K562 (cell line): ENCODE data around the gene MMP24.

Experiments used
- BDP1 ChIP-seq: IDR thresholded peaks from 3 replicates; pipeline ENCODE4 v1.6.1; 2011; ENCODE audit not compliant: insufficient read length, insufficient read depth
- CEBPG ChIP-seq, 3 experiments: fragments of 200-800 bp in 1 of 3; sonication (Bioruptor generic) in 1 of 3; sonication (generic) in 1 of 3; formaldehyde crosslinking in 1 of 3; IDR thresholded peaks in 2 of 3; conservative IDR thresholded peaks in 1 of 3; 2 replicates each; pipeline versions ENCODE4 v1.6.1 to v1.8.0; 2016 to 2022; ENCODE audit warnings: missing compliant biosample characterization in 2 of 3, missing genetic modification characterization in 2 of 3, mild to moderate bottlenecking in 1 of 3, missing genetic modification reagents in 1 of 3
- CTCF ChIP-seq, 3 experiments: IDR thresholded peaks in 2 of 3; conservative IDR thresholded peaks in 1 of 3; 2 replicates each; pipeline ENCODE4 v1.5.1; 2011 to 2012; ENCODE audit warnings: low read length in 3 of 3, mild to moderate bottlenecking in 3 of 3, control low read depth in 2 of 3, improper control_type of control experiment in 1 of 3, inconsistent platforms in 1 of 3, low read depth in 1 of 3, mixed read lengths in 1 of 3, moderate library complexity in 1 of 3; ENCODE audit not compliant: insufficient read depth in 2 of 3
- ELK1 ChIP-seq: sonication (generic); formaldehyde crosslinking; IDR thresholded peaks from 2 replicates; pipeline ENCODE4 v1.8.1; 2022; ENCODE audit warnings: missing genetic modification reagents
- EP300 ChIP-seq: IDR thresholded peaks from 2 replicates; pipeline ENCODE4 v1.6.1; 2012; ENCODE audit warnings: low read length, improper control_type of control experiment
- POLR2A ChIP-seq: fragments of 450-650 bp; conservative IDR thresholded peaks from 2 replicates; pipeline ENCODE4 v1.6.1; 2016
- RB1 ChIP-seq: fragments of 450-650 bp; IDR thresholded peaks from 2 replicates; pipeline ENCODE4 v1.6.1; 2017; ENCODE audit warnings: low read depth, mild to moderate bottlenecking
- SNAPC5 ChIP-seq: fragments of 250-450 bp; sonication (Bioruptor Pico); IDR thresholded peaks from 2 replicates; pipeline ENCODE4 v1.8.0; 2021; ENCODE audit warnings: moderate library complexity, mild to moderate bottlenecking, inconsistent platforms
- TAF1 ChIP-seq: IDR thresholded peaks from 2 replicates; pipeline ENCODE4 v1.6.1; 2011; ENCODE audit warnings: mild to moderate bottlenecking, low read length, moderate library complexity; ENCODE audit not compliant: insufficient read depth, control insufficient read depth, severe bottlenecking; ENCODE audit errors: extremely low read depth
- ZBTB33 ChIP-seq: sonication (generic); formaldehyde crosslinking; IDR thresholded peaks from 2 replicates; pipeline ENCODE4 v1.8.1; 2023; ENCODE audit warnings: mild to moderate bottlenecking, missing genetic modification reagents
- ZNF133 ChIP-seq: fragments of 250-450 bp; sonication (Bioruptor Pico); IDR thresholded peaks from 2 replicates; pipeline ENCODE4 v1.4.0; 2020; ENCODE audit warnings: mild to moderate bottlenecking
- ZNF282 ChIP-seq: sonication (generic); formaldehyde crosslinking; IDR thresholded peaks from 2 replicates; pipeline ENCODE4 v1.8.1; 2023; ENCODE audit warnings: missing genetic modification reagents
- ZNF766 ChIP-seq: fragments of 200-800 bp; sonication (Bioruptor generic); conservative IDR thresholded peaks from 2 replicates; pipeline ENCODE4 v1.6.1; 2016; ENCODE audit warnings: missing genetic modification characterization, missing compliant biosample characterization

GRCh38 chr20:35301426-35301825, 74.9 kb downstream of the MMP24 start:
- TF ChIP-seq CTCF (IDR thresholded peaks at IDR 0.05 in 2 of 3, conservative IDR thresholded peaks at IDR 0.05 in 1 of 3; ENCODE audit: insufficient read depth in 2 of 3, low read depth in 1 of 3, low read length in 3 of 3) (no peak), SNAPC5 (no peak), ZNF133 (CRISPR knock-in tag) (no peak), EP300 (no peak), ZBTB33 (CRISPR knock-in tag) (no peak), POLR2A (no peak), ZNF282 (CRISPR knock-in tag) (no peak), ZNF766 (CRISPR knock-in tag) (no peak), RB1 (no peak), BDP1 (no peak), CEBPG (CRISPR knock-in tag; IDR thresholded peaks at IDR 0.05) (no peak), CEBPG (tag; conservative IDR thresholded peaks at IDR 0.05 in 1 of 2, IDR thresholded peaks at IDR 0.05 in 1 of 2) (no peak), TAF1 (no peak), ELK1 (CRISPR knock-in tag) (no peak)
